ENCODE measurements around the gene USP44. TPM values are rescaled to one million over a fixed set of nuclear protein-coding genes. Genes with fewer than 3 reads are reported as not detected.

Gene USP44
- total and polyA plus RNA-seq, 2 of the 8 experiments (the other 6 are each of a cell fraction or from before 2014, with no cell fraction given), result 129 to 197 TPM

- CTCF ChIA-PET (ENCODE audit: partially characterized antibody), result no interaction called here
- no peak for FAIRE-seq
- H4K8ac ChIP-seq (ENCODE audit: extremely low read depth, insufficient read depth, low read length), result no peak overlapping the region
- no peak overlapping the region for H4K91ac ChIP-seq (replicated peaks; ENCODE audit: insufficient read length, low read length)
- no peaks in the 10 kb centered on the region for H3K23me2 ChIP-seq (ENCODE audit: low read depth, low read length)
- H4K20me1 ChIP-seq (replicated peaks in 1 of 2; ENCODE audit: control insufficient read depth in 1 of 2, insufficient read depth in 2 of 2, low read length in 2 of 2), result peaks cover 0 to 1% of the 10 kb centered on the region in 2 experiments
- 0 out of 4 replicates have a peak, but pooled peaks cover 0 to 3% of the 10 kb centered on the region in 2 experiments for H3K79me2 ChIP-seq (ENCODE audit: control insufficient read depth in 1 of 2, insufficient read depth in 2 of 2, low read length in 2 of 2)
- no peak overlapping the region for H3K56ac ChIP-seq (replicated peaks; ENCODE audit: insufficient read length, low read depth, low read length)
- no peak overlapping the region for H3K4ac ChIP-seq (replicated peaks; ENCODE audit: insufficient read length, low read depth, low read length)
- no peaks in the 10 kb centered on the region for H3K27me3 ChIP-seq (replicated peaks in 1 of 4; ENCODE audit: control insufficient read depth in 3 of 4, extremely low read depth in 1 of 4, insufficient read depth in 3 of 4, low read length in 3 of 4)
- H2BK20ac ChIP-seq (ENCODE audit: low read length), result no peak overlapping the region
- H2BK12ac ChIP-seq (ENCODE audit: low read depth, low read length), result no peak overlapping the region
- no peak overlapping the region for H3K9ac ChIP-seq (replicated peaks in 1 of 4; ENCODE audit: extremely low read depth in 1 of 4, low read depth in 3 of 4, low read length in 3 of 4)
- POLR2A ChIA-PET (ENCODE audit: partially characterized antibody), result no interaction called here
- peaks cover 11 to 57% (median 40%) of the 10 kb centered on the region in 4 experiments for H3K36me3 ChIP-seq (ENCODE audit: control insufficient read depth in 2 of 4, insufficient read depth in 4 of 4, low read length in 3 of 4)
- TF ChIP-seq SIX5 (IDR thresholded peaks at IDR 0.05; ENCODE audit: low read depth, low read length) (no peak), TEAD4 (IDR thresholded peaks at IDR 0.05; ENCODE audit: low read depth, low read length) (no peak), GABPA (IDR thresholded peaks at IDR 0.05; ENCODE audit: borderline replicate concordance, insufficient read depth, low read length) (no peak), YY1 (IDR thresholded peaks at IDR 0.05; ENCODE audit: low read depth, low read length) (no peak), RFX5 (IDR thresholded peaks at IDR 0.05; ENCODE audit: borderline replicate concordance, low read depth, low read length) (no peak), E2F6 (IDR thresholded peaks at IDR 0.05) (no peak), MAFK (IDR thresholded peaks at IDR 0.05; ENCODE audit: low read depth, low read length) (no peak), EZH2 (IDR thresholded peaks at IDR 0.05; ENCODE audit: low read depth, low read length, severe bottlenecking) (no peak), SIN3A (conservative IDR thresholded peaks at IDR 0.05 in 1 of 2, IDR thresholded peaks at IDR 0.05 in 1 of 2; ENCODE audit: low read depth in 1 of 2, low read length in 2 of 2) (no peak), POU5F1 (IDR thresholded peaks at IDR 0.05; ENCODE audit: low read depth, low read length) (no peak)
- no peaks in the 10 kb centered on the region for H3K9me3 ChIP-seq (ENCODE audit: insufficient read depth in 2 of 2, low read depth in 1 of 2, low read length in 1 of 2)
- H2AK5ac ChIP-seq (ENCODE audit: low read depth, low read length), result no peak overlapping the region
- H3K27ac ChIP-seq (ENCODE audit: low read depth, low read length), result no peak overlapping the region
- no peak overlapping the region for H2BK120ac ChIP-seq (replicated peaks; ENCODE audit: low read depth, low read length)
- H3K18ac ChIP-seq (ENCODE audit: extremely low read depth, low read length), result no peak overlapping the region
- no peaks in the 10 kb centered on the region for H3K79me1 ChIP-seq (ENCODE audit: low read depth, low read length)
- no peak overlapping the region for H3K4me3 ChIP-seq (ENCODE audit: extremely low read depth in 1 of 4, insufficient read depth in 2 of 4, low read depth in 3 of 4, low read length in 4 of 4)
- H2AFZ ChIP-seq (ENCODE audit: low read length), result no peak overlapping the region
- no peak overlapping the region for H3K14ac ChIP-seq (ENCODE audit: insufficient read length)
- no peak overlapping the region for H4K5ac ChIP-seq (ENCODE audit: insufficient read length, low read depth, low read length)
- WGBS, 2 experiments (ENCODE audit: extremely low coverage in 1 of 2, insufficient coverage in 1 of 2, insufficient read length in 1 of 2, insufficient replicate concordance in 2 of 2, low coverage in 1 of 2, low lambda C conversion rate in 2 of 2, missing lambda C conversion rate in 1 of 2), result 94% methylated on average over 1 of the region's 1 CpG; no CpG with 5 or more reads in 1 of the 2 experiments
- no peak overlapping the region for H2BK15ac ChIP-seq (ENCODE audit: low read length)
- no peak overlapping the region for H3K4me2 ChIP-seq (ENCODE audit: insufficient read depth in 1 of 2, low read depth in 2 of 2, low read length in 2 of 2)
- no peak overlapping the region for H3K23ac ChIP-seq (ENCODE audit: insufficient read length)
- no peak overlapping the region for H2BK5ac ChIP-seq (ENCODE audit: low read depth, low read length)
- no peak for DNase-seq (ENCODE audit: low read depth in 1 of 2, low spot score in 2 of 2)
- no peaks in the 10 kb centered on the region for H3K4me1 ChIP-seq (replicated peaks in 1 of 4; ENCODE audit: control insufficient read depth in 3 of 4, insufficient read depth in 4 of 4, low read length in 3 of 4)
These were observed 39.3 kb downstream of the USP44 start for GRCh38 chr12:95511977-95512376.
